ENCODE measurements around the gene ZNF91.

DNA sequence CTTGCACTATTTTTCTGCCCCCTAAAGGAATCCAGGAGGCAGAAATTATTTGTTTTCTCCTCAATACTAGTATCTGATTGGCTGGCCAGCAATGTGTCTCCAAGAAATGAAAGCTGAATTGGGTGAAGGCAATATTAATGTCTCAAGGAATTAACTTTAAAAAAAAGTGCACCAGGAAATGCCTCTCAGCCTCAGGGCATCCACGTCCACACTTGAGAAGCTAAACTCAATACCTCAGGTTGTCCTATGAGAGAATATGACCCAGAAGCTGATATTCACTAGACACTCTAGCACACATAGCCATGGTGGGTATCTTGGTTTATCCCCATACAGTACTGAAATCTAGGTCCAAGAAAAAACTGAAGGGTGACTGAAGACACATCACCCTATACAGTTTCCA lies 2.1 kb downstream of the ZNF91 start:
- TF ChIP-seq, protein P1, sequence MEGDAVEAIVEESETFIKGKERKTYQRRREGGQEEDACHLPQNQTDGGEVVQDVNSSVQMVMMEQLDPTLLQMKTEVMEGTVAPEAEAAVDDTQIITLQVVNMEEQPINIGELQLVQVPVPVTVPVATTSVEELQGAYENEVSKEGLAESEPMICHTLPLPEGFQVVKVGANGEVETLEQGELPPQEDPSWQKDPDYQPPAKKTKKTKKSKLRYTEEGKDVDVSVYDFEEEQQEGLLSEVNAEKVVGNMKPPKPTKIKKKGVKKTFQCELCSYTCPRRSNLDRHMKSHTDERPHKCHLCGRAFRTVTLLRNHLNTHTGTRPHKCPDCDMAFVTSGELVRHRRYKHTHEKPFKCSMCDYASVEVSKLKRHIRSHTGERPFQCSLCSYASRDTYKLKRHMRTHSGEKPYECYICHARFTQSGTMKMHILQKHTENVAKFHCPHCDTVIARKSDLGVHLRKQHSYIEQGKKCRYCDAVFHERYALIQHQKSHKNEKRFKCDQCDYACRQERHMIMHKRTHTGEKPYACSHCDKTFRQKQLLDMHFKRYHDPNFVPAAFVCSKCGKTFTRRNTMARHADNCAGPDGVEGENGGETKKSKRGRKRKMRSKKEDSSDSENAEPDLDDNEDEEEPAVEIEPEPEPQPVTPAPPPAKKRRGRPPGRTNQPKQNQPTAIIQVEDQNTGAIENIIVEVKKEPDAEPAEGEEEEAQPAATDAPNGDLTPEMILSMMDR (tag by site-specific recombination; IDR thresholded peaks at IDR 0.05): no peak
- TF ChIP-seq, protein P2, sequence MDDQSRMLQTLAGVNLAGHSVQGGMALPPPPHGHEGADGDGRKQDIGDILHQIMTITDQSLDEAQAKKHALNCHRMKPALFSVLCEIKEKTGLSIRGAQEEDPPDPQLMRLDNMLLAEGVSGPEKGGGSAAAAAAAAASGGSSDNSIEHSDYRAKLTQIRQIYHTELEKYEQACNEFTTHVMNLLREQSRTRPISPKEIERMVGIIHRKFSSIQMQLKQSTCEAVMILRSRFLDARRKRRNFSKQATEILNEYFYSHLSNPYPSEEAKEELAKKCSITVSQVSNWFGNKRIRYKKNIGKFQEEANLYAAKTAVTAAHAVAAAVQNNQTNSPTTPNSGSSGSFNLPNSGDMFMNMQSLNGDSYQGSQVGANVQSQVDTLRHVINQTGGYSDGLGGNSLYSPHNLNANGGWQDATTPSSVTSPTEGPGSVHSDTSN (CRISPR knock-in tag; IDR thresholded peaks at IDR 0.05): no peak
- TF ChIP-seq ZNF629 (tag by site-specific recombination; IDR thresholded peaks at IDR 0.05) (no peak), ZNF19 (tag by site-specific recombination; IDR thresholded peaks at IDR 0.05; ENCODE audit: low read depth) (no peak), ZBTB1 (tag by site-specific recombination; IDR thresholded peaks at IDR 0.05) (no peak), ZNF350 (tag by site-specific recombination; IDR thresholded peaks at IDR 0.05) (no peak), ZNF837 (tag by site-specific recombination; IDR thresholded peaks at IDR 0.05) (no peak)
- TF ChIP-seq, protein P3, sequence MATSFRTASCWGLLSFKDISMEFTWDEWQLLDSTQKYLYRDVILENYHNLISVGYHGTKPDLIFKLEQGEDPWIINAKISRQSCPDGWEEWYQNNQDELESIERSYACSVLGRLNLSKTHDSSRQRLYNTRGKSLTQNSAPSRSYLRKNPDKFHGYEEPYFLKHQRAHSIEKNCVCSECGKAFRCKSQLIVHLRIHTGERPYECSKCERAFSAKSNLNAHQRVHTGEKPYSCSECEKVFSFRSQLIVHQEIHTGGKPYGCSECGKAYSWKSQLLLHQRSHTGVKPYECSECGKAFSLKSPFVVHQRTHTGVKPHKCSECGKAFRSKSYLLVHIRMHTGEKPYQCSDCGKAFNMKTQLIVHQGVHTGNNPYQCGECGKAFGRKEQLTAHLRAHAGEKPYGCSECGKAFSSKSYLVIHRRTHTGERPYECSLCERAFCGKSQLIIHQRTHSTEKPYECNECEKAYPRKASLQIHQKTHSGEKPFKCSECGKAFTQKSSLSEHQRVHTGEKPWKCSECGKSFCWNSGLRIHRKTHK (tag by site-specific recombination; IDR thresholded peaks at IDR 0.05): no peak
- TF ChIP-seq, protein P4, sequence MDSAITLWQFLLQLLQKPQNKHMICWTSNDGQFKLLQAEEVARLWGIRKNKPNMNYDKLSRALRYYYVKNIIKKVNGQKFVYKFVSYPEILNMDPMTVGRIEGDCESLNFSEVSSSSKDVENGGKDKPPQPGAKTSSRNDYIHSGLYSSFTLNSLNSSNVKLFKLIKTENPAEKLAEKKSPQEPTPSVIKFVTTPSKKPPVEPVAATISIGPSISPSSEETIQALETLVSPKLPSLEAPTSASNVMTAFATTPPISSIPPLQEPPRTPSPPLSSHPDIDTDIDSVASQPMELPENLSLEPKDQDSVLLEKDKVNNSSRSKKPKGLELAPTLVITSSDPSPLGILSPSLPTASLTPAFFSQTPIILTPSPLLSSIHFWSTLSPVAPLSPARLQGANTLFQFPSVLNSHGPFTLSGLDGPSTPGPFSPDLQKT (IDR thresholded peaks at IDR 0.05; ENCODE audit: borderline replicate concordance, low read depth, low read length): no peak

Data from HEK293 (cell line).